Cardiac fibroblast (primary cell): ENCODE results near the gene RASGRF1.
A peak's percentile ranks its signal among the peaks of the same experiment; 100 is the strongest.

Source experiments
- DNase-seq, 2 donors: peaks; one replicate each; pipeline versions ENCODE4 v3.0.0 to v3.0.0-alpha.2; 2010; ENCODE audit warnings: low read depth in 2 of 2
- H3K4me3 ChIP-seq, 2 donors: replicated peaks in 1 of 2; 1 replicate in 1 of 2; 2 replicates in 1 of 2; pipeline ENCODE4 v1.5.1; 2011; ENCODE audit warnings: low read depth in 2 of 2, low read length in 2 of 2, mild to moderate bottlenecking in 2 of 2, moderate library complexity in 1 of 2
- CTCF ChIP-seq: IDR thresholded peaks from one replicate; pipeline ENCODE4 v1.5.1; 2011; ENCODE audit warnings: low read depth, mild to moderate bottlenecking, low read length, inconsistent platforms

RASGRF1 gene, protein sequence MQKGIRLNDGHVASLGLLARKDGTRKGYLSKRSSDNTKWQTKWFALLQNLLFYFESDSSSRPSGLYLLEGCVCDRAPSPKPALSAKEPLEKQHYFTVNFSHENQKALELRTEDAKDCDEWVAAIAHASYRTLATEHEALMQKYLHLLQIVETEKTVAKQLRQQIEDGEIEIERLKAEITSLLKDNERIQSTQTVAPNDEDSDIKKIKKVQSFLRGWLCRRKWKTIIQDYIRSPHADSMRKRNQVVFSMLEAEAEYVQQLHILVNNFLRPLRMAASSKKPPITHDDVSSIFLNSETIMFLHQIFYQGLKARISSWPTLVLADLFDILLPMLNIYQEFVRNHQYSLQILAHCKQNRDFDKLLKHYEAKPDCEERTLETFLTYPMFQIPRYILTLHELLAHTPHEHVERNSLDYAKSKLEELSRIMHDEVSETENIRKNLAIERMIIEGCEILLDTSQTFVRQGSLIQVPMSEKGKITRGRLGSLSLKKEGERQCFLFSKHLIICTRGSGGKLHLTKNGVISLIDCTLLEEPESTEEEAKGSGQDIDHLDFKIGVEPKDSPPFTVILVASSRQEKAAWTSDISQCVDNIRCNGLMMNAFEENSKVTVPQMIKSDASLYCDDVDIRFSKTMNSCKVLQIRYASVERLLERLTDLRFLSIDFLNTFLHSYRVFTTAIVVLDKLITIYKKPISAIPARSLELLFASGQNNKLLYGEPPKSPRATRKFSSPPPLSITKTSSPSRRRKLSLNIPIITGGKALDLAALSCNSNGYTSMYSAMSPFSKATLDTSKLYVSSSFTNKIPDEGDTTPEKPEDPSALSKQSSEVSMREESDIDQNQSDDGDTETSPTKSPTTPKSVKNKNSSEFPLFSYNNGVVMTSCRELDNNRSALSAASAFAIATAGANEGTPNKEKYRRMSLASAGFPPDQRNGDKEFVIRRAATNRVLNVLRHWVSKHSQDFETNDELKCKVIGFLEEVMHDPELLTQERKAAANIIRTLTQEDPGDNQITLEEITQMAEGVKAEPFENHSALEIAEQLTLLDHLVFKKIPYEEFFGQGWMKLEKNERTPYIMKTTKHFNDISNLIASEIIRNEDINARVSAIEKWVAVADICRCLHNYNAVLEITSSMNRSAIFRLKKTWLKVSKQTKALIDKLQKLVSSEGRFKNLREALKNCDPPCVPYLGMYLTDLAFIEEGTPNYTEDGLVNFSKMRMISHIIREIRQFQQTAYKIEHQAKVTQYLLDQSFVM (N-terminal part only)

DNA sequence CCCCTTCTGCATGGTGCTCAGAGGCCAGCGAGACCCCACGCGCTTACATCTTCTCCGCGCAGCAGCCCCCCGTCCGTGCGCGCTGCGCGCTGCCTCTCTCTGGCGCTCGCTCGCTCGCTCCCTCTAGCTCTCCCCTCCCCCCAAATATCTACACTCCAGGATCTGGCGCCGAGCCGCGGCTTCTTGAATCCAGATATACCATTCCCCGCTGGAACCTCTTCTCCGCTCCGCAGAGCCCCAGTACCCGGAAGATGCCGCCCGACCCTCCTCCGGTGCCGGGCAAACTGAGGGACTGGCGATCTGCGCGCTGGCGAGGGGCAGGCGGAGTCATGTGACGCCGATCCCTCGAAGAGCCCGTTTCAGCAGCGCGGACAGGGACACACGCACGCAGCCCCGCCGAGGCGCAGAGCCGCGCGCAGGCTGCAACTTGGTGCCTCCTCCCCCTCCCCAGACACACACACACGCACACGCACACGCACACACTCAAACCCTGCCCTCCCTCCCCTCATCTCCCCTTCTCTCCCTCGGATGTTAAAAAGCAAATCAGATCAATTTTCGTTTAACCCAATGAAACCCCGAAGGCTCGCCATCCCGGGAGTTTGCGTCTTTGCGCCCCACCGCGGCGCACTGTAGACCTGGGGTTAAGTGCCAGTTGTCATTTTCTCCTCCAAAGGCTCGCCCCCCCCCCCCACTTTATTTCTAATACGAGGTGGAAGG, at the start of gene RASGRF1:
Gene RASGRF1 (minus strand): TSS at position 294 of the 717 bp plus-strand sequence. CDS start 282 bp downstream, at position 12.
- TF ChIP-seq CTCF, result no peak
- peak in 1 of 2 donors; percentile 9 for DNase-seq
- no peak within 1 kb of the TSS for H3K4me3 ChIP-seq

DNA sequence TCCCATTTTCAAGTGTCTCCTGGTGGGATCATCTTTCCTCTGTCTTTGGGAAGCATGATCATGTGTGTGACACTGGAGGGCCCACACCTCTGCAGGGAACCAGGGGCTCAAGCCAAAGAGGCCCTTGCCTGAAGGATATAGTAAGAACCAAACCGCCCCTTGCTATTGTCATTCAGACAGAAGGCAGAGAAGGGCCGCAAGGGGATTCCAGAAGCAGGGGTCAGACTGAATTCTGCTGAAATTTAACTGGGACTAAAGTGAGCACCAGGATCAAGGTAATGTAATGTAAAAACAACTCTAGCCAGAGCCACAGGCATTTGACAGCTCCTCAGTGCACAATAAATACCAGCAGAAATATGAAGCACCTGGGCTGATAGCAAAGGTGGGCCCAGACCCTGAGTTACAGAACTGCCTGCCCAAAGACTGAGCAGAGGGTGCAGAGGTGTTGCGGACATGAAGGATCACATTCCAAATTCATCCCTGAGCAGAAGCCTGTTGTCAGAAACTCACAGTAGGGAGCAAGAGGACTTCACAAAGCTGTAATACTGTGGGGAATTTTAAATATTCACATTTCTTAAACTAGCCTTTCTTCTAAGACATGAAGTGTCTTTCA, 46.0 kb upstream of the RASGRF1 start:
- DNase-seq, result no peak
- no peak for TF ChIP-seq CTCF
- H3K4me3 ChIP-seq, result no peak overlapping the region

DNA sequence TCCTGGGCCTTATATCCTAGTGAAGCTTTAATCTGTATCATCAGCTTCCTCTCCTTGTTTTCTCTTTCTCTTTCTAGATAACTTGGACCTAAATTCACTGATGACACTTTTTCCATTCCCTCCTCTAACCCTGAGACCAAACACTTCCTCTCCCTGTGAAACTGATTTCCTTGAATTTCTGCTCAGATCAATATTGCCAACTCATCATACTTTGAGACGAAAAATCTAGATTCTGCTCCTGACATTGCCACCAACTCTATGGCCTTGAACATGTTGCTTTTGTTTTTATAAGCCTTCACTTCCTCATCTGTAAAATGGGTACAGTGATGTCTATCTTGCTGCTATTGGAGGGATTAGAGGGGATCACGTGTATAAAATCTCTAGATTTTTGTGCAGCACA, 42.7 kb upstream of the RASGRF1 start:
- H3K4me3 ChIP-seq, result no peak overlapping the region
- TF ChIP-seq CTCF, result no peak
- DNase-seq, result no peak

DNA sequence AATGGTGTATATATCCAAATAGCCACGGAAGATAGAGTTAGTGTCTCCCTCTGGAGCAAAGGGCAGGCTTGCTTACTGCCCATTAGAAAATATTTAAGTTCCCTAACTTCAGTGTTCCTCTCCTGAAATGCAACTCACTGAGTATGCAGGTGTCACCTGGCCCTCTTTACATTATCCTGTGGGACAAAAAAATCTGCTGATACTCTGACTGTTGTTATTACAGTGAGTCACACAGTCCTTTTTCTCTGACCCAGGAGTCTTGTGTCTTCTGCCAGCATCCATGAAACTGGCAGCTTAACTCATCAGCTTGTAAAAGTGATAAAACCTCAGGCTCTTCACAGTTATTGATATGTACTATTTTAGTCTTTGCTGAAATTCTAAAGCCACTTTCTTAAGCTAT, 42.2 kb upstream of the RASGRF1 start:
- DNase-seq, result no peak
- no peak for TF ChIP-seq CTCF

GRCh38 chr15:79132361-79132760, 41.8 kb upstream of the RASGRF1 start:
- DNase-seq, result no peak
- no peak overlapping the region for H3K4me3 ChIP-seq
- no peak for TF ChIP-seq CTCF

More for the DNA sequence above, 42.2 kb upstream of the RASGRF1 start:
- H3K4me3 ChIP-seq, result no peak overlapping the region
